HUDEP-2 (cell line): ENCODE measurements around the gene COX10.
"Not testable (repeated sequence)": the region's sequence is repeated elsewhere in the genome, so short reads cannot be mapped to it uniquely, and the experiment has no call there.

Experiments
- DNase-seq, 76 experiments: peaks; one replicate each; lab custom pipeline; 2025; ENCODE audit not compliant: unreplicated experiment in 76 of 76; lab: John Stamatoyannopoulos, UW

Gene COX10

GRCh38 chr17:14069251-14070021 lies at the start of gene COX10:
Gene COX10, plus strand, starts transcription at chr17:14069504. Its CDS starts 102 bp downstream, at chr17:14069606.
- DNase-seq: peak in 74 of 76 experiments; percentile 21 to 88 (median 79)

GRCh38 chr17:14021651-14022294 lies 47.5 kb upstream of the COX10 start:
- DNase-seq: not testable (repeated sequence)

- not testable (repeated sequence) for DNase-seq
Measured at GRCh38 chr17:14029755-14030154, 39.5 kb upstream of the COX10 start.

- DNase-seq: no peak
Measured at GRCh38 chr17:14032234-14032633, 37.1 kb upstream of the COX10 start.

GRCh38 chr17:14033166-14033565 lies 36.1 kb upstream of the COX10 start:
- DNase-seq: no peak

- no peak for DNase-seq
Measured at GRCh38 chr17:14037453-14037852, 31.9 kb upstream of the COX10 start.

GRCh38 chr17:14038206-14038605 lies 31.1 kb upstream of the COX10 start:
- no peak for DNase-seq

- DNase-seq: no peak
Measured at GRCh38 chr17:14042411-14042810, 26.9 kb upstream of the COX10 start.

- DNase-seq: no peak
Measured at GRCh38 chr17:14044702-14045101, 24.6 kb upstream of the COX10 start.

- no peak for DNase-seq
Measured at GRCh38 chr17:14046978-14047377, 22.3 kb upstream of the COX10 start.

- DNase-seq: no peak
Measured at GRCh38 chr17:14047591-14047990, 21.7 kb upstream of the COX10 start.

GRCh38 chr17:14048169-14048568 lies 21.1 kb upstream of the COX10 start:
- peak in 7 of 76 experiments; percentile 1 to 8 (median 4) for DNase-seq

GRCh38 chr17:14050616-14051015 lies 18.7 kb upstream of the COX10 start:
- DNase-seq: no peak

GRCh38 chr17:14051692-14052091 lies 17.6 kb upstream of the COX10 start:
- no peak for DNase-seq

GRCh38 chr17:14052886-14053615 lies 16.3 kb upstream of the COX10 start:
- DNase-seq: no peak

- no peak for DNase-seq
Measured at GRCh38 chr17:14057591-14057990, 11.7 kb upstream of the COX10 start.

- no peak for DNase-seq
Measured at GRCh38 chr17:14058051-14058450, 11.3 kb upstream of the COX10 start.

- no peak for DNase-seq
Measured at GRCh38 chr17:14060706-14061105, 8.6 kb upstream of the COX10 start.

- DNase-seq: peak in 7 of 76 experiments; percentile 1 to 17 (median 3)
Measured at GRCh38 chr17:14061666-14062560, 7.4 kb upstream of the COX10 start.

- no peak for DNase-seq
Measured at GRCh38 chr17:14067347-14067746, 2.0 kb upstream of the COX10 start.
